Epithelial cell of esophagus (primary cell): ENCODE data around the gene IFNE.

Experiments used
- DNase-seq: peaks from one replicate; pipeline ENCODE4 v3.0.0; 2010; ENCODE audit warnings: low read depth
- H3K4me3 ChIP-seq: 2 replicates; pipeline ENCODE4 v1.5.1; 2011; ENCODE audit warnings: mild to moderate bottlenecking, low read length, control low read depth
- CTCF ChIP-seq: IDR thresholded peaks from 2 replicates; pipeline ENCODE4 v1.5.1; 2011; ENCODE audit warnings: low read depth, mild to moderate bottlenecking, low read length, control low read depth, inconsistent platforms; ENCODE audit not compliant: insufficient read depth; ENCODE audit errors: missing control alignments

IFNE gene

DNA sequence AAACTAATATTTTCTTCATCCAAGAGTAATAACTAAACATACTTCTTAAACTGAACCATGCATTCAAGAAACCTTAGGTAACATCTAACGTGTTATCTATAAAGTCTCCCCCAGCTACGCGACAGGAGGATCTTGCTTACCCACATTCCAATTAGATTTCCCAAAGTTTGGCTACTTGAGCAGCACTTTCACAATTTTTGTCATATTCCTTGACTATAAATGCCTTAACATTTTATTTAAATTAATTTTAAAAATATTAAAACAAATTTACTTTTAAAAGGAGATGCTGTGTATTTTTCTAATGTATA is 25.3 kb upstream of the IFNE start:
- H3K4me3 ChIP-seq = no peak overlapping the region
- peak; percentile 50 for DNase-seq
- TF ChIP-seq CTCF = no peak

DNA sequence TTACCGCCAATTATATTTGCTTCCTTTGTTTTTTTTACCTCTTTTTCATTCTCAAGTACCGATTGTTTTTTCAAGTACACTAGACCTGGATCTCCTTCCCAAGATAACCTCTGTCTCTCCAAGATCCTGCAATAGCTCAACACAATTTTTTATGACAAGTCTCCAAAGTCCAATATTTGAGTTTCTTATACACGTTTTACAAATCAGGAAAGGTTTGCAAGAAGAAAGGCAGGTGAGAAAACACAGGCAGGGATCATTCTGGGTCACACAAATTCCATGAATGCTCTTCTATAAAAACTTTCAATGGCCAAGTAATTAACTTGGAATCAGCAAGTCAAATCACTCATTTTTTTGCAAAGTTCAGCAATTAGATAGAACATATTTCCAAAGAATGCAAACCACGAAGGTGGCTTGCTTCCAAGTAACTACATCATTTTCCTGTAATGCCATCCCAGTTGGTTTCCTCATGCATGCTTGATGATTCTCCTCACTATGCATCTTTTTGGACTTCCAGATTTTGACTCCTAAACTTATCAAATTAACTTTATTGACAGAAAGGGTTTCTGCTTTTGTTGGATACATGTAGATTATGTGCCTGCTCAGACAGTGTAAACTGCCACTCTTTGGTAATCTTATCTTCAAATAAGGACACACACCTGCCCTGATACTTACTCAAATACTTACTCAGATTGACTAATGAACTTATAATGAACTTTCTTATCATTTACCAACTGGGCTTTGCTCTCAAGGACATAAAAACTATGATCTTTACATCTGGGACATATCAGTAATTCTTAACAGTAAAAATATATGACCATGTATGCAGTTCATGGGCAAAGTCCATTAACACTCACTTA is 24.7 kb upstream of the IFNE start:
- H3K4me3 ChIP-seq = no peak overlapping the region
- DNase-seq = peak; percentile 86
- TF ChIP-seq CTCF = no peak

DNA sequence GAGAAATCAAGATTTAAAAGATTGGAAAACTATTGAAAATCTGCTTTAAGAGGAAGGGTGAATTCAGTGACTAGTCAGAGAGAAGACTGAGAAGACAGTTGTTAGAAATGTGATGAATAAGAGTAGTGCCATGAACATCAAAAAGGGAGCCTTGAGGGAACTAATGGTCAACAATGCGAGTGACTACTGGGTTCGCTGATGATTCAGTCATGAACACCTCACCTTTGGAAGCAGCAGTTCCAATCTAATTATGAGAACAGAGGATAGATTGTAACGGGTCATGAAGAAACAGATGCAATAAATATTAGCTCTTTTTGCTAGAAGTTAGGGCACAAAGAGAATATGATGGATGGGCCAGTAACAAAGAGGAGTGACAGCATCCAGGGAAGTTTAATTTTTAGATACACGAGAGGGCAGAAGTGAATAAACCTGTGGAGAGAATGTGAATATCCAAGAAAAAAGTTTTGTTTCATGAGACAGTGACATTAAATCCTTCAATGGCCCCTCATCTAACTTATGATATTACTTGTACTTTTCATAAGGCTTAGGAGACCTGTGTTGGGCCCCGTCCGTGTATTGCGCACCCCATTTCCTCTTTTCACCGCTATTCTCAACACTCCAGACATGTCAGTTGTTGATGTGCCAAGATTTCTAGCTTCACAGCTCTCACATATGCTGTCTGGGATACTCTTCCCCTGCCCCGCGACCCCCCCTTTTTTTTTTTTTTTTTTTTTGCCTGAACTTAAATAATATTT is 23.5 kb upstream of the IFNE start:
- DNase-seq = peak; percentile 79

DNA sequence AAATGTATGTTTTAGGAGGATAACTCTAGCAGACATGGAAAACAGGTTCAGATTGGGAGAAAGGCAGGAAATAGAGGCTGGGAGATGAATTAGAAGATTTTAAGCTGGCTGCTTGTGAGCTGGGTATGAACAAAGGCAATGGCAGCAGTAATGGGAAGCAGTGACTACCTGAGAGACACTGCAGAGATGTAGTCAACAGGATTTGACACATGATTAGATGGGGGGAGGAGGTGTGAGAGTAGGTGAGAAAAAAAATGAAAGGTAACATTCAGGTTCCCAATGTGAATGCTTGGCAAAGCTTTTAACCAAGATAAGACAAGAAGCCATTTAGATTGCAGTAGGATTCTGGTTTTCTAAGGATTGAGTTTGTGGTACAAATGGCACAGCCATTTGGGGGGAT is 22.8 kb upstream of the IFNE start:
- no peak overlapping the region for H3K4me3 ChIP-seq
- no peak for TF ChIP-seq CTCF
- no peak for DNase-seq

More for the DNA sequence above, 23.5 kb upstream of the IFNE start:
- TF ChIP-seq CTCF = no peak
- H3K4me3 ChIP-seq = no peak overlapping the region

GRCh38 chr9:21504113-21504512 is 22.0 kb upstream of the IFNE start:
- DNase-seq = no peak
- H3K4me3 ChIP-seq = no peak overlapping the region
- no peak for TF ChIP-seq CTCF

DNA sequence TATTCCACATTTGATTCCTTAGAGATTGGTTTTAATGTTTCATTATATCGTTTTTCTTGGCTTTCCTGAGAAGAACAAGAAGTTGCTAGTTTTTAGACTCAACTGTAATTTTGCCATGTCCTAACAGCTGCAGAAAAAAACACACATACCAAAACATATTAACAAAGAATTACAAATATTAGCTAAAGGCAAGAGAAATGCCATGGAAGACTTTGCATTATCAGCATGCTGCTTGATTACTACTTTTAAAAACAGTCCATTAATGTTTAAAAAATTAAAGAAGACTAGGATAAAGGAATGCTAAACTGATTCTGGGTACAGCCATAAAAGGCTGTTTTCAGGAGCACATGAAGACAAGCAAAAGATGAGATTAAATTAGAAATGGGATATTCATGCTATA is 20.5 kb upstream of the IFNE start:
- no peak for TF ChIP-seq CTCF
- no peak for DNase-seq
- H3K4me3 ChIP-seq = no peak overlapping the region
